ENCODE measurements around the gene PLAC8.
"Not testable (repeated sequence)": the region's sequence is repeated elsewhere in the genome, so short reads cannot be mapped to it uniquely, and the experiment has no call there.

Gene PLAC8

GRCh38 chr4:83065266-83065665 is 49.3 kb downstream of the PLAC8 start:
- DNase-seq: no peak

- no peak for DNase-seq
Observed at GRCh38 chr4:83062739-83063138, 51.8 kb downstream of the PLAC8 start.

- no peak for DNase-seq
Observed at GRCh38 chr4:83054928-83055327, 59.6 kb downstream of the PLAC8 start.

GRCh38 chr4:83048781-83049180 is 65.7 kb downstream of the PLAC8 start:
- not testable (repeated sequence) for DNase-seq

- no peak for DNase-seq
Observed at GRCh38 chr4:83046693-83047473, 67.6 kb downstream of the PLAC8 start.

- no peak for DNase-seq
Observed at GRCh38 chr4:83043801-83044407, 70.6 kb downstream of the PLAC8 start.

GRCh38 chr4:83043157-83043556 is 71.4 kb downstream of the PLAC8 start:
- not testable (repeated sequence) for DNase-seq

GRCh38 chr4:83040269-83040668 is 74.3 kb downstream of the PLAC8 start:
- no peak for DNase-seq

Measured in T1000 (cell line).